Spleen (tissue), 11 donors: ENCODE measurements around the gene CREB3. TPM values are rescaled to one million over a fixed set of nuclear protein-coding genes. Genes with fewer than 3 reads are reported as not detected.

Experiments used
- DNase-seq: peaks from one replicate; pipeline ENCODE4 v3.0.0-alpha.2; 2020
- H3K27ac ChIP-seq, 8 donors: fragments of 200-600 bp; sonication (generic) in 7 of 8; 1 replicate in 4 of 8; 2 replicates in 4 of 8; pipeline versions ENCODE4 v1.5.0 to v1.8.0; 2016 to 2021; ENCODE audit warnings: inconsistent platforms in 4 of 8, mild to moderate bottlenecking in 4 of 8, moderate library complexity in 1 of 8
- H3K27me3 ChIP-seq, 7 donors: fragments of 200-600 bp; sonication (generic) in 6 of 7; replicated peaks in 1 of 7; 1 replicate in 4 of 7; 2 replicates in 3 of 7; pipeline versions ENCODE4 v1.5.0 to v1.8.0; 2016 to 2021; ENCODE audit warnings: inconsistent platforms in 3 of 7, mild to moderate bottlenecking in 1 of 7
- H3K36me3 ChIP-seq, 6 donors: fragments of 200-600 bp; sonication (generic) in 5 of 6; 1 replicate in 4 of 6; 2 replicates in 2 of 6; pipeline versions ENCODE4 v1.5.0 to v1.8.0; 2016 to 2021; ENCODE audit warnings: inconsistent platforms in 2 of 6
- H3K4me1 ChIP-seq, 6 donors: fragments of 200-600 bp; sonication (generic) in 5 of 6; 1 replicate in 3 of 6; 2 replicates in 3 of 6; pipeline versions ENCODE4 v1.5.0 to v1.8.0; 2016 to 2021; ENCODE audit warnings: inconsistent platforms in 3 of 6
- H3K4me3 ChIP-seq, 8 donors: fragments of 200-600 bp; sonication (generic) in 7 of 8; 1 replicate in 4 of 8; 2 replicates in 4 of 8; pipeline versions ENCODE4 v1.5.0 to v1.8.0; 2016 to 2021; ENCODE audit warnings: inconsistent platforms in 4 of 8, mild to moderate bottlenecking in 4 of 8, moderate library complexity in 2 of 8
- H3K9me3 ChIP-seq, 8 donors: fragments of 200-600 bp; sonication (generic) in 7 of 8; 1 replicate in 4 of 8; 2 replicates in 4 of 8; pipeline versions ENCODE4 v1.5.0 to v1.8.0; 2016 to 2021; ENCODE audit warnings: inconsistent platforms in 4 of 8
- POLR2A ChIP-seq, 3 donors: fragments of 450-650 bp; IDR thresholded peaks; one replicate each; pipeline ENCODE4 v1.5.1; 2017; ENCODE audit warnings: antibody characterized with exemption in 3 of 3, mild to moderate bottlenecking in 1 of 3
- POLR2AphosphoS5 ChIP-seq, 3 donors: sonication (generic); formaldehyde crosslinking; IDR thresholded peaks; one replicate each; pipeline ENCODE4 v1.5.1; 2017; ENCODE audit warnings: antibody characterized with exemption in 3 of 3
- WGBS, 5 donors: extraction: QIAGEN DNeasy Blood & Tissue Kit in 3 of 5; methylation state at CpG; one replicate each; pipeline versions ENCODE4 v1.1.5 to v1.1.7; 2013 to 2018; 5-methylcytosine and 5-hydroxymethylcytosine counted together
- intact Hi-C: fragments of 100-400 bp; cut with DNase I; formaldehyde crosslinking; loops from one replicate; pipeline ENCODE4 v1.15.0; 2023; ENCODE audit warnings: low total_unique reads
- polyA plus RNA-seq, 3 donors: library from polyadenylated mRNA; stranded (reverse); fragments of 200-250 nt; gene quantifications; one replicate each; pipeline ENCODE4 v1.2.1, GENCODE V29; 2013
- total RNA-seq, 7 donors: library from RNA; depleted of rRNA in 3 of 7; stranded (reverse); fragments of >200 nt in 3 of 7; fragmentation: NEBNext Ultra II Directional in 4 of 7; extraction: Animal tissue kit (Norgen Biotek cat#: 25700) in 4 of 7; gene quantifications; one replicate each; pipeline versions ENCODE4 v1.1.0 to v1.2.1, GENCODE V29; 2016 to 2021
- TF ChIP-seq, protein P1 (sequence below), 11 experiments: fragments of 200-600 bp in 7 of 11; fragments of 450-650 bp in 4 of 11; sonication (generic) in 4 of 11; IDR thresholded peaks in 8 of 11; conservative IDR thresholded peaks in 3 of 11; 1 replicate in 7 of 11; 2 replicates in 4 of 11; pipeline versions ENCODE4 v1.4.0 to v1.8.0; 2016 to 2021; ENCODE audit warnings: antibody characterized with exemption in 11 of 11, inconsistent platforms in 4 of 11, mild to moderate bottlenecking in 1 of 11
- donor health status: healthy with polysubstance abuse.
- donor health status: DM: no; HTN: no; CAD: no; lungs with moderate emphysema.
- donor health status: DM: no; HTN: no; CAD: no.
- donor health status: Bipolar disorder and iron deficiency.
- donor health status: healthy.
- donor health status: DM: no; HTN: no; CAD: no.
- donor health status: DM: yes; HTN: yes; CAD: no.

CREB3 gene
- total and polyA plus RNA-seq, 10 donors: 14.7 to 35.9 (median 25.7) TPM

DNA sequence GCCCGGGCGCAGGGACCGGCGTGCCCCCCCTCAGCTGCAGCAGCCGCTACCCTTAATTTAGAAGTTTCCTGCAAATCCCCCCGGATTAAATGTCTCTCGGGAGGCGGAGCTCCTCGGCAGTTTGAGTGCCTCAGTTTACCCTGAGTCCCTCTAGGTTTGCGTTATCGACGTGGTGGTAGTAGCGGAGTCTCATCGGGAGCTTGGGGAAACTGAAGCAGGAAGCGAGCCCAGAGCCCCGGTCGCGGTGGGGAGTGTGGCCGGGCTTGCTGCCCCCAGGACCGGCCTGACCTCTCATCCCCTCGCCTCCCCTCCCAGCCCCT is 42.2 kb upstream of the CREB3 start:
- H3K27ac ChIP-seq: peak overlapping the region; percentile 48 to 90 (median 86)
- peaks cover 0 to 7% (median 0%) of the 10 kb centered on the region in 7 donors for H3K27me3 ChIP-seq
- peaks cover 0 to 64% (median 22%) of the 10 kb centered on the region in 6 donors for H3K4me1 ChIP-seq
- H3K4me3 ChIP-seq: peak overlapping the region; percentile 55 to 83 (median 69)
- 0 to 1% (median 1%) methylated on average over 15 to 21 of the region's 21 CpGs for WGBS, 5 donors
- H3K9me3 ChIP-seq: no peaks in the 10 kb centered on the region
- intact Hi-C loops: no loop called here
- TF ChIP-seq POLR2A (IDR thresholded peaks at IDR 0.05) (no peak), POLR2AphosphoS5 (IDR thresholded peaks at IDR 0.05) (no peak)
- TF ChIP-seq, protein P1, sequence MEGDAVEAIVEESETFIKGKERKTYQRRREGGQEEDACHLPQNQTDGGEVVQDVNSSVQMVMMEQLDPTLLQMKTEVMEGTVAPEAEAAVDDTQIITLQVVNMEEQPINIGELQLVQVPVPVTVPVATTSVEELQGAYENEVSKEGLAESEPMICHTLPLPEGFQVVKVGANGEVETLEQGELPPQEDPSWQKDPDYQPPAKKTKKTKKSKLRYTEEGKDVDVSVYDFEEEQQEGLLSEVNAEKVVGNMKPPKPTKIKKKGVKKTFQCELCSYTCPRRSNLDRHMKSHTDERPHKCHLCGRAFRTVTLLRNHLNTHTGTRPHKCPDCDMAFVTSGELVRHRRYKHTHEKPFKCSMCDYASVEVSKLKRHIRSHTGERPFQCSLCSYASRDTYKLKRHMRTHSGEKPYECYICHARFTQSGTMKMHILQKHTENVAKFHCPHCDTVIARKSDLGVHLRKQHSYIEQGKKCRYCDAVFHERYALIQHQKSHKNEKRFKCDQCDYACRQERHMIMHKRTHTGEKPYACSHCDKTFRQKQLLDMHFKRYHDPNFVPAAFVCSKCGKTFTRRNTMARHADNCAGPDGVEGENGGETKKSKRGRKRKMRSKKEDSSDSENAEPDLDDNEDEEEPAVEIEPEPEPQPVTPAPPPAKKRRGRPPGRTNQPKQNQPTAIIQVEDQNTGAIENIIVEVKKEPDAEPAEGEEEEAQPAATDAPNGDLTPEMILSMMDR (IDR thresholded peaks at IDR 0.05 in 8 of 11, conservative IDR thresholded peaks at IDR 0.05 in 3 of 11): no peak
- no peak for DNase-seq
- H3K36me3 ChIP-seq: peaks cover 0 to 4% (median under 1%) of the 10 kb centered on the region in 6 donors

DNA sequence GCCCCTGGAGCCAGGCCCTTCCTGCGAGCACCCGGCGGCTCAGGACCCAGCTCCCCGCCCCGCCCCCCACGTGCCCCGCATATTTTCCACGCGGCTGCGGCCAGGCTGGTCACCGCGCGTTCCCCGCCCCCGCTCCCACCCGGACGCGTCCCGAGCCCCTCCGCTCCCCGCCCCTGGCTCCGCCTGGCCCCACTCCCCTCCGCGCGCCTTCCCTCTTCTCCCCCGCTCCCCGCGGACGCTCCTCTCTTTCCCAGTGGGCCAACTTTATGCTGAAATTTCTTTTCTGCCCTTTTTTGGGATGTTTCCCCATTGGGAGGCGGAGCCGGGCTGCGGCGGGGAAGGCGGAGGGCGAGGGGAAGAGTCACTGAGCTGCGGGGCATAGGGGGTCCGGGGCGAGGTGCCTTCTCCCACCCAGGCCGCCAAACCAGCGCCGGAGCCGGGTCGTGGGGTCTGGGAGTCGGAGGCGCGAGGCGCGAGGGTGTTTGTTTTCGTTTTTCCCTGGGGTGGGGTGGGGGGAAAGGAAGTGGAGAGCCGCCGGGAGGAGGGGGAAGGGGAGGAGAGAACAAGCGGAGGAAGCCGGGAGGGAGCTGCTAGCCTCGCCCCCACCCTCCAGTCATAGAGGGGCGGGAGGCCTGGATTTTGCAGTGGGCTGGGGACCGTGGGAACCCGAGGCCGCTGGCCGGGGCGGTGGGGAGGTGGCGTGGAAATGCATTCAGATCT is 41.7 kb upstream of the CREB3 start:
- DNase-seq: peak; percentile 86
- H3K27me3 ChIP-seq: peaks cover 0 to 7% (median 0%) of the 10 kb centered on the region in 7 donors
- 1 to 3% (median 2%) methylated on average over 44 to 61 of the region's 61 CpGs for WGBS, 5 donors
- no peaks in the 10 kb centered on the region for H3K9me3 ChIP-seq
- TF ChIP-seq, protein P1 (IDR thresholded peaks at IDR 0.05 in 8 of 11, conservative IDR thresholded peaks at IDR 0.05 in 3 of 11): no peak
- peak; percentile 52 to 81 (median 77) for TF ChIP-seq POLR2AphosphoS5 (IDR thresholded peaks at IDR 0.05)
- intact Hi-C loops: no loop called here
- H3K36me3 ChIP-seq: peaks cover 0 to 6% (median 2%) of the 10 kb centered on the region in 6 donors
- H3K27ac ChIP-seq: peak overlapping the region; percentile 48 to 90 (median 86)
- H3K4me1 ChIP-seq: peaks cover 0 to 65% (median 22%) of the 10 kb centered on the region in 6 donors
- H3K4me3 ChIP-seq: peak overlapping the region; percentile 55 to 83 (median 69)

DNA sequence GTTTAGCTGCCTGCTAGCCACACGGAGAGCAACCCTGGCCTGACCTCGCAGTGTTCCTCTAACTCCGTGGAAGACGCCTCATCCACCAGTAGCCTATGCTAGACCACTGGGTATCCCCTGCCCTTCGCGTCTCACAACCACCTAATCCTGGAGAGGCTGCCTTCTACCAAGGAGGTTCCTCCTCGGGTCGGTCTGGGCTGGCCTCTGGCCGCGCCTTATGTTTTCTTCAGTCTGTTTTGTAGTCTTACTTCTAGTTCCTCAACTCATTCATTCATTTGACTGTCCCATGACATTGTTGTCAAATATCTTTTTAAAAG is 41.2 kb upstream of the CREB3 start:
- Histone ChIP-seq H3K9me3 (no peaks in the 10 kb centered on the region), H3K4me1 (peaks cover 0 to 65% (median 24%) of the 10 kb centered on the region in 6 donors), H3K27me3 (peaks cover 0 to 7% (median 0%) of the 10 kb centered on the region in 7 donors), H3K4me3 (peak overlapping the region; percentile 55 to 83 (median 69)), H3K27ac (peak overlapping the region in 7 of 8 donors; percentile 84 to 90 (median 86)), H3K36me3 (peaks cover 0 to 11% (median 8%) of the 10 kb centered on the region in 6 donors)
- WGBS, 5 donors: 22 to 29% (median 26%) methylated on average over 10 of the region's 10 CpGs
- DNase-seq: no peak
- intact Hi-C loops: no loop called here
- TF ChIP-seq POLR2A (IDR thresholded peaks at IDR 0.05) (no peak), POLR2AphosphoS5 (IDR thresholded peaks at IDR 0.05) (no peak)
- TF ChIP-seq, protein P1 (IDR thresholded peaks at IDR 0.05 in 8 of 11, conservative IDR thresholded peaks at IDR 0.05 in 3 of 11): no peak

DNA sequence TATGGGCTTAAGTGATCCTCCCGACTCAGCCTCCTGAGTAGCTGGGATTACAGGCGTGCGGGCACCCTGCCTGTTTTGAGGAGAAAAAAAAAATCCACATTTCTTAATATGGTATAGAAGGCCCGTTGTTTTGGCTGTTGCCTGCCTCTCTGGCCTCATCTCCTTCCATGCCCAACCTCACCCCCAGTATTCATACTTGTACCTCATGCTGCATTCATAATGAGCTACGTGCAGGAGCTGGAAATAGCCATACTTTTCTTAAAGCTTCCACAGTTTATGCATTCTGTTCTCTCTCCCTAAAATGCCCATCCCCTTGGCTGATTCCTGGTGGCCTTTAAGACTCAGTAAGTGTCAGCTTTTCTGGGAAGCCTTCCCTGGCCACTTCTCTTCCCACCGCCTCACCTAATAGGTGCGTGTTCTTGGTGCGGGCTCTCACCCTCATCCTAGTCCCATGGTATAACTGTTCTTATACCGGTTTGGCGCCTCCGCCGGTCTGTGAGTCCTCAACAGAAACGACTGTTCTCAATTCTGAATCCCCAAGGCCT is 40.6 kb upstream of the CREB3 start:
- TF ChIP-seq, protein P1 (IDR thresholded peaks at IDR 0.05 in 8 of 11, conservative IDR thresholded peaks at IDR 0.05 in 3 of 11): no peak
- TF ChIP-seq POLR2AphosphoS5 (IDR thresholded peaks at IDR 0.05) (no peak), POLR2A (IDR thresholded peaks at IDR 0.05) (no peak)
- Histone ChIP-seq H3K4me3 (peak overlapping the region in 1 of 8 donors; percentile 71), H3K27ac (peak overlapping the region in 7 of 8 donors; percentile 84 to 90 (median 86)), H3K27me3 (peaks cover 0 to 7% (median 0%) of the 10 kb centered on the region in 7 donors), H3K9me3 (no peaks in the 10 kb centered on the region), H3K36me3 (peaks cover 0 to 16% (median 12%) of the 10 kb centered on the region in 6 donors), H3K4me1 (peaks cover 2 to 65% (median 29%) of the 10 kb centered on the region in 6 donors)
- DNase-seq: no peak
- 83 to 89% (median 87%) methylated on average over 13 of the region's 13 CpGs for WGBS, 5 donors
- intact Hi-C loops: no loop called here
